ENCODE measurements around the gene AACS.

Gene AACS

DNA sequence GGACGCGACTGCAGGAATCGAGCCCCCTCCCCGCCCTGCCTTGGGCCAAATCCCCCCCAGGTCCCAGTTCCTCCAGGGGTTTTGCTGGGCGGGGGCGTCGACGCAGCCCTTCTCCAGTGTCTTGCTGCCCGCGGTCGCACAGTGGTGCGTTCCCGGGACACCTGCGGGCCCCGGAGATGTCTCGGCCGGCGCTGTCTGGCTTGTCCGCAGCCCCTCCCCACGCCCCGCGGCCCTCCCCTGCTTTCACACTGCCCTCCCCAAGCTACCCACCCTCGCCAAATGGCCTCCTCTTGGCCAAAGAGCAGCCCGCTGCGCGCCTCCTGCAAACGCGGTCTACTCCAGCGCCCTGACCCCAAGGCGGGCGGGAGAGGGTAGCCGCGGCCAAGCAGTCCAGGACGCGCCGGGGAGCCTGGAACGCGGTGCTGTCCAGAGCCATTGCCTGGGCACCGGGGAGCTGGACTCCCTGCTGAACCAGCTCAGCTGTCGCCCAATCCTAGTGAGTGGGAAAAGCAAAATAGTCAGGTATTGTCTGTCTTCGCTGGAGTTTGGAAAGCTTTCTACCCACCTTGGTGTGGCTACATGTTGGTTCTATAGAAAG, 122.0 kb downstream of the AACS start:
- DNase-seq = no peak

DNA sequence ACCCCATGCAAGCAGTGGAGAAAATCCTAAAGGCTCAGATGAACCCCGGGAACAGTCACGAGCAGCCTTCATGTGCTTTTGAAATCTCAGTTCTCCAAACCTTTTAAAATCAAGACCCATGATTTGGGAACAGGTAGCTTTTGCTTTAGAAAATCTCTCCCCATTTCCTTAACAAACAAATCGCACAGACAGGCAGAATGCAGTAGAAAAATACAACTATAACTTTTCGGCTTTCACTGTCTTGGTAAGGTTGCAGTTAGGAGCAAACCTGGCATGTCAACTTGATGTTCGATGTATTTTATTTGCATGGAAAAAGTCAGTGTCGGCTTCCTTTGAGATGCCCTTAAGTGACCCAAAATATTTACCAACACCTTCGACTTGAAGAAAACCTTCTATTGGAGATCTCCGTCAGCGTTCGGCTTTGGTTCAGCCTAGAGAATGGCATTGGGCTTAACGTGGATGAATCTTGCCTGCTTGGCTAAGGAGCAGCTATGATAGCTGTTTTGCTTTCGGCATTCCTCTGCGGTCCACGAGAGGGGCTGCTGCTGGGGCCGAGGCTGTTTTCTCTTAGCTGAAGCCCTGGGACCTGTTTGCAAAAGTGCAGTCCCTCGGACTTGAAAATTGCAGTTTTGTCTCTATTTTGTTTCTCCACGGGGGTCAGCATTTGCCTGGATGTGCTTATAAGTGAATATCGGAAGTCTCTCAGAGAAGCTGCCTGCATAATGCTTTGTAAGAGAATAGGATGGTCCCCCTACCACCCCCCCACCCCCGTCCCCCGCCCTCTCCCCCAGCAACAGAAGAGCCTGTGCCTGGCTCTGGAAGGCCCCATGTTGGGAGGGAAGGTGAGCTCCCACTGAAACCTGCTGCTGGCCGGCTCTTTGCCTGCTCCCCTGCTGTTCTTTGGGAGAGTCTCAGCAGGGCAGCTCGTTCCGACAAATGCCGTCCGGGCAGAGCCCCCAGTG, 122.8 kb downstream of the AACS start:
- DNase-seq = no peak

DNA sequence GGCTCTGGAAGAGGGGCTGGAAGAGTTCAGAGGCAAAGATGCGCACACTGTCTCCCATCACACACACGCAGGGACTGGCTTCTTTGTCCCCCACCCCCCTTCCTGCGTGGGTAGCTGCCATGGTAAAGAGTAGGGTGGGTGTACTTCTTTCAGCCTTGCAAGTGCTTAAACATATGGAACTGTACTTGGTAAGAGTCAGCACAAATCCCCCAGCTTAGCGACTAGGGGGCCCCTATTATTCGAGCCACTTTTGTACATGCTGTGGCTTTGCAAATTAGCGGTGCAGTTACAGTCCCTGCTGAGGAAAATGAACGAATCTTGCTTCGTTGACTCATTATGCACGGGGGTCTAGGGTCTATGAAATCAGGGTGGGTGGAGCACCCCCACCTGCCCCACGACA, 123.8 kb downstream of the AACS start:
- DNase-seq = no peak

DNA sequence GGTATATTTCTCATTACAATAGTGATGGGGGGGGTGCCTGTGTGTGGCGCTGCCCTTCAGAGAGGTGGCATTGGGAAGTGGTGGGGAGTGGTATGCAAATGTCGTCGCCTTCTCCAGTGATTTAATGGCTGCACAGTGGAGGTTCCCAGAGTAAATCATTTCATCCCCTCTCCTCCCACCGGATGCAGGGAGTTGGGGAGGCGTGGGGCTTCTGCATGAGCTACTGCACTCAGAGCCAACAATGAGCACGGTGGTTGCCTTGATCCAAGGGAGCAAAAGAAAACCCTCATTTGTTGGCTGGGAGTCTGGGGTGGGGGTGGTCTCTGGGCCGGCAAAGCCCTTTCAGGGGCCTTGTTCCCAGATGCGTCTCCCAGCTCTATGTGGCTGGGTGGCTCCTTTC, 124.3 kb downstream of the AACS start:
- no peak for DNase-seq

DNA sequence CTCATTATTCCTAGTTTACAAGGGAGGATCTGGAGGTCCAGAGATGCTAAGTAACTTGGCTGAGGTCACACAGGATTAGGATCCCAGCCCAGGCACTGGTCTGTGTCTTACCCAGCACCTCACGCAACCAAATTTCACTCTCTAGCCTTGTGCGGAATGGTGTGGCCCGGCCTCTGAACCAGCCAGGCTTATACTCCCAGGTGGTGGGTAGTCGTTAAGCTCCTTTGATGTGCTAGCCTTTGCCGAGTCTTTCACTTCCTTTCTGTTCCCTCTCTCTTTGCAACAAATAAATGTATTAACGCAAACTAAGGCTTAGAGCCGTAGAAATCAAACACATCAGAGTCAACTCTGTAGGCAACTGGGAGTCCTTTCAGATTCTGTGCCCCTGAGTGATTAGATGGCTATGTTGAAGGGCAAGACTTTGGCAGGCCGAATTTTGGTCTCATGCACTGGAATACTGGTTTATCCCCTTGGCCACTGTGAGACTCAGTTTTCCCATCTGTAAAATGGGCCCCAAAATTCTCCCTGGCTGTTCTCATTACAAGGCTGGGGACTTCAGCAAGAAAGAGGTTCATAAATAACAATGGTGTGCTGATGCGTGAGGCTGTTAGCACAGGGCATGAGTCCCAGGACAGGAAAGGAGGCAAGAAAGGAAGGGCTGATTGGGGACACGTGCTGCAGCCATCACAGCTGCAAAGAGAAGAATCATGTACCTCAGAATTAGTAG, 126.3 kb downstream of the AACS start:
- DNase-seq = no peak

DNA sequence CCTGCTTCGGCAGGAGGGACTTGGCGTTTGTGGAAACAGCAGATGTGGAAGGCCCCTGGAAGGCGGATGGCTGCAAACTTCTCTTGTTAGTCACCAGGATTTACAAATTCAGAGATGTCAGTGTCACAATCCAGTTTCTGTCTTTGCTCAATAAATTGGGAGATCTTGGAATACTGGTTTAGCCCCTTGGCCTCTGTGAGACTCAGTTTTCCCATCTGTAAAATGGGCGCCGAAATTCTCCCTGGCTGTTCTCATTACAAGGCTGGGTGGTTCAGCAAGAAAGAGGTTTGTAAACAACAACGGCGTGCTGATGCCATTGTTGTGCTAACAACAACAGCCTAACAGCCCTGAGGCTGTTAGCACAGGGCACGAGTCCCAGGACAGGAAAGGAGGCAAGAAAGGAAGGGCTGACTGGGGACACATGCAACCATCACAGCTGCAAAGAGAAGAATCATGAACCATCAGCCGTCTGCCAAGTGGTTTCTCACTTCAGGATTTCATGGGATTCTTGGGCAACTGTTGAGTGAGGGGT, 127.5 kb downstream of the AACS start:
- no peak for DNase-seq
